Brain microvascular endothelial cell (primary cell): ENCODE results near the gene COL4A1.
"Not testable (repeated sequence)": the region's sequence is repeated elsewhere in the genome, so short reads cannot be mapped to it uniquely, and the experiment has no call there.

Experiments
- DNase-seq: peaks from one replicate; pipeline ENCODE4 v3.0.0-alpha.2; 2020
- H3K27ac ChIP-seq: fragments of 250-450 bp; sonication (Bioruptor Pico); 2 replicates; pipeline ENCODE4 v1.5.1; 2020; ENCODE audit warnings: mild to moderate bottlenecking, moderate library complexity
- H3K27me3 ChIP-seq: fragments of 250-450 bp; sonication (Bioruptor Pico); replicated peaks from 2 replicates; pipeline ENCODE4 v1.5.1; 2020; ENCODE audit warnings: mild to moderate bottlenecking
- H3K36me3 ChIP-seq: fragments of 250-450 bp; sonication (Bioruptor Pico); replicated peaks from 2 replicates; pipeline ENCODE4 v1.5.1; 2020; ENCODE audit warnings: mild to moderate bottlenecking
- H3K4me3 ChIP-seq: 2 replicates; pipeline ENCODE4 v1.5.1; 2011; ENCODE audit warnings: low read depth, mild to moderate bottlenecking, control low read depth, low read length, moderate library complexity
- CTCF ChIP-seq: IDR thresholded peaks from 2 replicates; pipeline ENCODE4 v1.5.1; 2011; ENCODE audit warnings: low read depth, mild to moderate bottlenecking, moderate library complexity, low read length, control low read depth, inconsistent platforms; ENCODE audit errors: missing control alignments
- in situ Hi-C: cut with HindIII; loops from 2 replicates; pipeline ENCODE4 v1.10.0; 2017; ENCODE audit warnings: low sequenced_read_pairs, low pct_ligation_motif_present

COL4A1 gene

DNA sequence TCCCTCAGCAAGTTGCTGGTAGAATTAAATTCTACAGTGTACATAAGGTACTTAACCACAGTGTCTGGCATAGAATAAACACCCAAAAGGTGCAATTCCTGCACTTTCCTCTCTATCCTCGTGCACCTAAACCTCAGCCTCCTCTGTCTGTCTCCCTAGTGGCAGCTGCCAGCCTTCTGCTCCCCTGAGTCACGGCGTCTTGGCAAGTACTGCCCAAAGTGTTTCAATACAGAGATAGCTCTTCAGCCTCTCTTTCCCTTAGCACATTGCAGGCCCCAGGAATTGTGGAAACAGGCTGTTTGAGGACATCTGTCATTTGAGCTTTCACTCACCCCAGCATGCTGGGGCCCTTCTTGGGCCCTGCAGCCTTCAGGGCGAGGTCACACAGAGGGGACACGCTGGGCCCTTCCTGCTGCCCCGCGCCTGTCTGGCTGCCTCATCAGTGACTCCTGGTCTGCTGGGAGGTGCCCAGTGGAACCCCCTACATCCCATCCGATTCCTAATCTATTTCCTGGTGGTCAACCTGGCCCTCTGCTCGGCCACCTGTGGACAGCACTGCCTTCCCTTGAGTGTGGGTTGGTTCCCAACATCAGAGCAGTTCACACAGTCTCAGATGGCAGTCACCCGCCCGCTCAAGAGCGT lies 19.4 kb upstream of the COL4A1 start:
- no peak for DNase-seq
- TF ChIP-seq CTCF, result no peak
- H3K27me3 ChIP-seq, result no peaks in the 10 kb centered on the region
- peak overlapping the region; percentile 96 for H3K27ac ChIP-seq
- H3K4me3 ChIP-seq, result no peak overlapping the region
- peaks cover 65% of the 10 kb centered on the region for H3K36me3 ChIP-seq
- in situ Hi-C loops, result no loop called here

DNA sequence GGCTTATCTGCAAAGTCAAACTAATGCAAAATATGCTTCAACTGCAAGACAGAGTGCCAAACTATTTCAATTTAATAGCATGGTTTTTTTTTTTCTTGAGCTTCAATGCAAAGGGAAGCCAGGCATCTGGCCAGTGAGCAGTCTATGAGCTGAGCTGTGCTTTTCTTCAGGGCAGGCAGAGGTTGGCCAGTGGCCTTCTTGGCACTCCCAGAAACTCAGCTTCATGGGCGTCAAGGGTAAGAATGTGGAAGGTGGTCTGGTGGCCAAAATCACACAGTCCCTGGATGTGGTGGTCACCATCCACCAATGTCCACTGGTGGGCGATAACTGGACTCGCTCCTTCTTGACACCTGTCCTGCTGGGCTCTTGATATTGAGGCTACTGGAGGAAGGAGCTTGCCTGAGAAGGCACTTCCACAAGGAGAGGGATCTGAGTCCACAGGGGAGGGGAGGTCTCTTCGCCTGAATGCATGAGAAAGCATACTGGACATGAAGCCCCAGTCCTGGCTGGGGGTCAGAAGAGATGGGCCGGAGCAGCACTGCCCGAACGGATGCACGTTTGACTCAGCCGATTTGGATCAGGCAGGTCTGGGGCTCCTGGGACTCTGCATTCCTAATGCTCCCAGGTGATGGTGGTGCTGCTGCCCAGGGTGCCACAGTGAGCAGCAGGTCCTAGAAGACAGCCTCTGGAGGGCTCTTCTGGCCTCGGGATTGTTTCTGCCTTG lies 17.2 kb upstream of the COL4A1 start:
- in situ Hi-C loops, result no loop called here
- Histone ChIP-seq H3K36me3 (peaks cover 48% of the 10 kb centered on the region), H3K27ac (peak overlapping the region; percentile 96), H3K4me3 (no peak overlapping the region), H3K27me3 (no peaks in the 10 kb centered on the region)
- no peak for DNase-seq
- no peak for TF ChIP-seq CTCF

DNA sequence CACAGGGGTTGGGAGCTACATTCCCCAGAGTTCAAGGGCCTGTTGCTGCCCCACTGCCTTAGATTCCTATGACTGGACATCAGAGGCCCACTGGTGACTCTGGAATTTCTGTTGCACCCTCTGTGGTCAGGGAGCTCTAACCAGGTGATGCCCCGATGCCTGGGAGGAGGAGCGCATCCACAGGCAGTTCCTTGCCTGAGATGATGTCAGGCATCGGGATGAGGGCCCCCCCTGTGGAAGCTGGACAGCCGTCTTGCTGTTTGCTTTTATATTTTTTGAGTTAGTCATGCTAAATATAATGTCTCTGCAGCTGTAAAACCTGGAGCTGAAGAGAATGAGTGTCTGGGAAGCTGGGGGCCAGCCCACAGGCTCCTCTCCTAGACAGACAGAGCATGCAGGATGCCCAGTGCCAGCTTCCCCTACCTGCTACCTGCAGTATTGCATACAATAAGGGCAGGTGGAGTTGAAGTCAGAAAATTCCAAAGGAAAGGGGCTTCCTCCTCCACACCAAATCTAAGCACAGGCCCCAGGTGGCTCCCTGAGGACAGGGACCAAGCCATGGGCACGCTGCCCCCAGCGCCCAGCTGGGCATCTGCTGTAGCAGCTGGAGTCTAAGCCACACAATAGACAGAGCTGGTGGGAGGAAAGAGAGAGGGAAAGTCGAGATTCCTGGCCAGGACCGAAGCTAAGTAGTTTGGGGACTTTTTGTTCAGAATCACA lies 16.4 kb upstream of the COL4A1 start:
- Histone ChIP-seq H3K27ac (peak overlapping the region; percentile 96), H3K27me3 (no peaks in the 10 kb centered on the region), H3K4me3 (no peak overlapping the region), H3K36me3 (peaks cover 44% of the 10 kb centered on the region)
- DNase-seq, result peak; percentile 89
- peak; percentile 46 for TF ChIP-seq CTCF
- in situ Hi-C loops, result no loop called here

- TF ChIP-seq CTCF, result no peak
- no peak for DNase-seq
- H3K36me3 ChIP-seq, result peaks cover 49% of the 10 kb centered on the region
- H3K27me3 ChIP-seq, result no peaks in the 10 kb centered on the region
- H3K27ac ChIP-seq, result peak overlapping the region; percentile 96
- H3K4me3 ChIP-seq, result no peak overlapping the region
- in situ Hi-C loops, result no loop called here
Observed at GRCh38 chr13:110322828-110323171, 15.8 kb upstream of the COL4A1 start.

DNA sequence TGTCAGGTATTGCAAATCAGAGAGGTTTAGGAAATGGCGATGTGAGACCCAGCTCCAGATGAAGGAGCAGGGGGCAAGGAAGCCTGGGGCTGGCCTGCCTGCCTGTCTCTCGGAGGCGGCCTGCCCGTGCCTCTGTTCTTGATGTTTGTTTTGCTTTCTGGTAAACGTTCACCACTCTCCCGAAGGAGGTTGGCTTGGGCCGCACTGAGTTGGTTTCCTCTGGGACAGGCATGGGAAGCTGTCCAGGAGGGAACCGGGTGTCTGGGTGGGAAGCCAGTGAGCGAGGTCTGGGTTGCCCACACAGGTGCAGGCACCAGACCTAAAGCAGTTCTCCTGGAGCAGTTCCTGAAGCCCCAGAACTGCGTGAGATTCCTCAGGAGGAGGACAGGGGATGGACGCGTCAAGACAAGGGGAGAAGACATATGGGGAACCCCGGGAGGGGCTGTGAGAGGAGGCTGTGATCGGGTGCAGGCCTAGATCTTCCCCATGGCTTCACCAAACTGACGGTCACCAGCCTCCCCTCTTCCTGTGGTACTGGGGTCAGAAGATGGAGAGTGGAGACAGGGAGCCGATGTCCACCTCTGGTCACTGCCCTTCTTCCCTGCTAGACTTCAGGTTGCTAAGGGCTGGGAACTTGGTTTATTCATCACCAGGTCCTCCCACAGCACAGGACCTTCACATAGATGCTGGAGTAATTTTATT lies 15.3 kb upstream of the COL4A1 start:
- Histone ChIP-seq H3K36me3 (peaks cover 54% of the 10 kb centered on the region), H3K27ac (peak overlapping the region; percentile 96)

GRCh38 chr13:110321573-110321972 lies 14.6 kb upstream of the COL4A1 start:
- DNase-seq, H3K4me3 ChIP-seq, H3K27me3 ChIP-seq, in situ Hi-C loops: not testable (repeated sequence)
- Histone ChIP-seq H3K27ac (peak overlapping the region; percentile 96), H3K36me3 (peaks cover 57% of the 10 kb centered on the region)

More for the DNA sequence above, 15.3 kb upstream of the COL4A1 start:
- Histone ChIP-seq H3K27me3 (no peaks in the 10 kb centered on the region), H3K4me3 (no peak overlapping the region)
- in situ Hi-C loops, result no loop called here
- TF ChIP-seq CTCF, result no peak
- DNase-seq, result no peak
